ENCODE data around the gene MAP3K3. TPM values are rescaled to one million over a fixed set of nuclear protein-coding genes. Genes with fewer than 3 reads are reported as not detected.
A peak's percentile ranks its signal among the peaks of the same experiment; 100 is the strongest.

MAP3K3 gene
- total and polyA plus RNA-seq, 4 donors, result 24.5 to 56.3 (median 41.5) TPM

DNA sequence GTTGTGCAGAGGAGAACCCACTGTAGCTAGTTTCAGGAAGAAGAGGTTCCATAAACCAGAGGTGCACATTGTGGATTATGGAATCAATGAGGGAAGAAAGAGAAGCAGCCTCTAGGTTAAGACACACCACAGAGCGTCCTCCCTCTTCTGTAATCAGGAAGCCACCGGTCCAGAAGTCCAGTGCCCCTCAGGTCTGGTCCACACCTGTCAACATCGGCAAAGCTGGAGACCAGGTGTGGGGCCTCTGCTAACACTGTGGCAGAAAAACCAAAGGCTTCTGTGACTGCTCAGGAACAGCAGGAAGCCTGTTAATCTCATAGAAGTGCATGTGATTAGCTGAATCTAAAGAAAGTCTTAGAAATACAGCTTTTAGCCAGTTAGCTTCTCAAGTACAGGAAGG lies 54.4 kb downstream of the MAP3K3 start:
- Histone ChIP-seq H3K9ac (ENCODE audit: insufficient read depth in 1 of 2, low read length in 2 of 2) (no peak overlapping the region), H3K27me3 (ENCODE audit: control insufficient read depth in 3 of 3, insufficient read depth in 3 of 3, low read length in 2 of 3) (no peaks in the 10 kb centered on the region), H3K36me3 (ENCODE audit: control insufficient read depth in 4 of 4, insufficient read depth in 4 of 4, low read length in 4 of 4) (peaks cover 0 to 17% (median 3%) of the 10 kb centered on the region in 4 donors), H3K9me3 (ENCODE audit: control insufficient read depth in 4 of 4, insufficient read depth in 3 of 4, low read length in 3 of 4) (no peaks in the 10 kb centered on the region), H3K4me3 (no peak overlapping the region), H3K27ac (ENCODE audit: low read depth in 1 of 2, low read length in 1 of 2) (peak overlapping the region; percentile 1 to 32), H3K4me1 (ENCODE audit: control insufficient read depth in 5 of 5, insufficient read depth in 5 of 5, low read length in 5 of 5) (peaks cover 15 to 28% (median 24%) of the 10 kb centered on the region in 5 donors)
- DNase-seq (no peak), ATAC-seq (ENCODE audit: insufficient read depth, low FRiP score) (no peak)
- 12 to 43% methylated on average over 3 of the region's 3 CpGs for WGBS, 2 donors
- TF ChIP-seq, protein P1, sequence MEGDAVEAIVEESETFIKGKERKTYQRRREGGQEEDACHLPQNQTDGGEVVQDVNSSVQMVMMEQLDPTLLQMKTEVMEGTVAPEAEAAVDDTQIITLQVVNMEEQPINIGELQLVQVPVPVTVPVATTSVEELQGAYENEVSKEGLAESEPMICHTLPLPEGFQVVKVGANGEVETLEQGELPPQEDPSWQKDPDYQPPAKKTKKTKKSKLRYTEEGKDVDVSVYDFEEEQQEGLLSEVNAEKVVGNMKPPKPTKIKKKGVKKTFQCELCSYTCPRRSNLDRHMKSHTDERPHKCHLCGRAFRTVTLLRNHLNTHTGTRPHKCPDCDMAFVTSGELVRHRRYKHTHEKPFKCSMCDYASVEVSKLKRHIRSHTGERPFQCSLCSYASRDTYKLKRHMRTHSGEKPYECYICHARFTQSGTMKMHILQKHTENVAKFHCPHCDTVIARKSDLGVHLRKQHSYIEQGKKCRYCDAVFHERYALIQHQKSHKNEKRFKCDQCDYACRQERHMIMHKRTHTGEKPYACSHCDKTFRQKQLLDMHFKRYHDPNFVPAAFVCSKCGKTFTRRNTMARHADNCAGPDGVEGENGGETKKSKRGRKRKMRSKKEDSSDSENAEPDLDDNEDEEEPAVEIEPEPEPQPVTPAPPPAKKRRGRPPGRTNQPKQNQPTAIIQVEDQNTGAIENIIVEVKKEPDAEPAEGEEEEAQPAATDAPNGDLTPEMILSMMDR (IDR thresholded peaks at IDR 0.05; ENCODE audit: control extremely low read depth, extremely low read depth), result no peak

DNA sequence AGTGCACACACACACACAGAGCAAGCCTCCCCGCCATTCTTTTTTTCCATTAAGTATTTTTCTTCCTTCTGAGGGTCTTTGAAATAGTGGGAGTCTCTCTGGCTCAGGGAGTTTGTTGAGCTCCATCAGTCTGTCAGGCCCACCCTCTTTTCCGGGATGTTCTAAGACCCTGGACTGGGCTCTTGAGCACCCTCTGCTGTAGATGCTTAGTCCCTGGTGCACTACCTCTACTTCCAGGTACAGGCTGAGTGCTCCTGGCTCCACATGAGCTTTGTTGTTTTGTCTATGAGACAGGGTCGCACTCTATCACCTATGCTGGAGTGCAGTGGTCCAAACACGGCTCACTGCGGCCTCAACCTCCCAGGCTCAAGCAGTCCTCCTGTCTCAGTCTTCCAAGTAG lies 57.0 kb downstream of the MAP3K3 start:
- H3K27me3 ChIP-seq (ENCODE audit: control insufficient read depth in 3 of 3, insufficient read depth in 3 of 3, low read length in 2 of 3), result no peaks in the 10 kb centered on the region
- no peak overlapping the region for H3K27ac ChIP-seq (ENCODE audit: low read depth in 1 of 2, low read length in 1 of 2)
- H3K4me3 ChIP-seq, result no peak overlapping the region
- no peak overlapping the region for H3K9ac ChIP-seq (ENCODE audit: insufficient read depth in 1 of 2, low read length in 2 of 2)
- H3K9me3 ChIP-seq (ENCODE audit: control insufficient read depth in 4 of 4, insufficient read depth in 3 of 4, low read length in 3 of 4), result no peaks in the 10 kb centered on the region
- 97 to 98% methylated on average over 5 of the region's 5 CpGs for WGBS, 2 donors
- DNase-seq (no peak), ATAC-seq (ENCODE audit: insufficient read depth, low FRiP score) (no peak)
- TF ChIP-seq, protein P1 (IDR thresholded peaks at IDR 0.05; ENCODE audit: control extremely low read depth, extremely low read depth), result no peak
- H3K36me3 ChIP-seq (ENCODE audit: control insufficient read depth in 4 of 4, insufficient read depth in 4 of 4, low read length in 4 of 4), result peaks cover 7 to 34% (median 13%) of the 10 kb centered on the region in 4 donors
- H3K4me1 ChIP-seq (ENCODE audit: control insufficient read depth in 5 of 5, insufficient read depth in 5 of 5, low read length in 5 of 5), result peaks cover 15 to 27% (median 22%) of the 10 kb centered on the region in 5 donors

DNA sequence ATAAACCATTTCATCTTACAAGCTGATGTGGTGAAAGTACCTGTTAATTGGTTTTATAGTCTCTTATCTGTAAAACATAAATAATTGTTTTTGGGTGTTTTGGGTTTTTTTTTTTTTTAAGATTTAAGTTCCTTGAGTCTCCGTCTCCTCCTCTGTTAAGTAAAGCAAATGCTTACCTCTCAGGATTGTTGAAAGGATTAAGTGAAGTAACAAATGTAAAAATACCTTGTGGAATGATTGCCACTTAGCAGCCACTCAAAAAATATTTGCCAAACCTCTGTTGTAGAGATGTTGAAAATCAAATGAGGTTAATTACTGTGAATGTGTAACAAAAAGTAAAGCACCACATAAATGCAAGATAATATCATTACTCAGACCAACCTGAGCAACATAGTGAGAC lies 58.5 kb downstream of the MAP3K3 start:
- no peak for DNase-seq
- H3K9me3 ChIP-seq (ENCODE audit: control insufficient read depth in 4 of 4, insufficient read depth in 3 of 4, low read length in 3 of 4), result no peaks in the 10 kb centered on the region
- H3K27me3 ChIP-seq (ENCODE audit: control insufficient read depth in 3 of 3, insufficient read depth in 3 of 3, low read length in 2 of 3), result no peaks in the 10 kb centered on the region
- H3K9ac ChIP-seq (ENCODE audit: insufficient read depth in 1 of 2, low read length in 2 of 2), result no peak overlapping the region
- TF ChIP-seq, protein P1 (IDR thresholded peaks at IDR 0.05; ENCODE audit: control extremely low read depth, extremely low read depth), result no peak
- no peak overlapping the region for H3K4me3 ChIP-seq
- H3K36me3 ChIP-seq (ENCODE audit: control insufficient read depth in 4 of 4, insufficient read depth in 4 of 4, low read length in 4 of 4), result peaks cover 10 to 32% (median 16%) of the 10 kb centered on the region in 4 donors
- no peak overlapping the region for H3K27ac ChIP-seq (ENCODE audit: low read depth in 1 of 2, low read length in 1 of 2)
- ATAC-seq (ENCODE audit: insufficient read depth, low FRiP score), result no peak
- H3K4me1 ChIP-seq (ENCODE audit: control insufficient read depth in 5 of 5, insufficient read depth in 5 of 5, low read length in 5 of 5), result peaks cover 5 to 18% (median 18%) of the 10 kb centered on the region in 5 donors
- 67 to 82% methylated on average over 1 of the region's 1 CpG for WGBS, 2 donors

DNA sequence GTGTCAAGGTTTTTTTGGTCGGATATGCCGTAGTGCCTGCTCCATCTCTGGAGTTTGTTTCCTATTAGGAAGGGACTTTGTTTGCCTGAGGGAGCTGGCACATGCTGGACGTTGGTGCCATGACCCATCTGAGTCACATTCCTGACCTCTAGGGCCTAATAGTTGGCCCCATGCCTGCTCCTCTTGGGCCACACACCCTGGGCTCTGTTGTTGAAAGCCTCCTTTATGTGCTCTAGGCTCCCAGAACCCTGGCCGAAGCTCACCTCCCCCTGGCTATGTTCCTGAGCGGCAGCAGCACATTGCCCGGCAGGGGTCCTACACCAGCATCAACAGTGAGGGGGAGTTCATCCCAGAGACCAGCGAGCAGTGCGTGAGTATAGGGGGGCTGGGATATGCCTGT lies 59.3 kb downstream of the MAP3K3 start:
- peaks cover 0 to 16% (median 11%) of the 10 kb centered on the region in 5 donors for H3K4me1 ChIP-seq (ENCODE audit: control insufficient read depth in 5 of 5, insufficient read depth in 5 of 5, low read length in 5 of 5)
- TF ChIP-seq, protein P1 (IDR thresholded peaks at IDR 0.05; ENCODE audit: control extremely low read depth, extremely low read depth), result no peak
- ATAC-seq (ENCODE audit: insufficient read depth, low FRiP score) (no peak), DNase-seq (no peak)
- H3K27me3 ChIP-seq (ENCODE audit: control insufficient read depth in 3 of 3, insufficient read depth in 3 of 3, low read length in 2 of 3), result no peaks in the 10 kb centered on the region
- H3K9ac ChIP-seq (ENCODE audit: insufficient read depth in 1 of 2, low read length in 2 of 2), result no peak overlapping the region
- H3K4me3 ChIP-seq, result no peak overlapping the region
- H3K36me3 ChIP-seq (ENCODE audit: control insufficient read depth in 4 of 4, insufficient read depth in 4 of 4, low read length in 4 of 4), result peaks cover 12 to 32% (median 18%) of the 10 kb centered on the region in 4 donors
- WGBS, 2 donors, result 68 to 87% methylated on average over 8 of the region's 8 CpGs
- H3K9me3 ChIP-seq (ENCODE audit: control insufficient read depth in 4 of 4, insufficient read depth in 3 of 4, low read length in 3 of 4), result no peaks in the 10 kb centered on the region
- peak overlapping the region in 1 of 2 donors; percentile 83 for H3K27ac ChIP-seq (ENCODE audit: low read depth in 1 of 2, low read length in 1 of 2)
